ENCODE results near the gene DPYSL5.

DPYSL5 gene

GRCh38 chr2:26907416-26907815 is 59.5 kb downstream of the DPYSL5 start:
- ChIA-PET POLR2A (no interaction called here), CTCF (interaction anchor here (0.6 kb wide), 1 partner anchor 103 kb away, joined by 5 read pairs; no protein-coding TSS in a partner anchor)
- no peak for DNase-seq (ENCODE audit: extremely low spot score)
- TF ChIP-seq NFRKB (IDR thresholded peaks at IDR 0.05) (no peak), TARDBP (IDR thresholded peaks at IDR 0.05) (no peak), CTBP1 (IDR thresholded peaks at IDR 0.05; ENCODE audit: borderline replicate concordance) (no peak)

- no peak for DNase-seq (ENCODE audit: extremely low spot score)
- ChIA-PET CTCF (no interaction called here), POLR2A (no interaction called here)
Measured at GRCh38 chr2:26910176-26910575, 62.2 kb downstream of the DPYSL5 start.

DNA sequence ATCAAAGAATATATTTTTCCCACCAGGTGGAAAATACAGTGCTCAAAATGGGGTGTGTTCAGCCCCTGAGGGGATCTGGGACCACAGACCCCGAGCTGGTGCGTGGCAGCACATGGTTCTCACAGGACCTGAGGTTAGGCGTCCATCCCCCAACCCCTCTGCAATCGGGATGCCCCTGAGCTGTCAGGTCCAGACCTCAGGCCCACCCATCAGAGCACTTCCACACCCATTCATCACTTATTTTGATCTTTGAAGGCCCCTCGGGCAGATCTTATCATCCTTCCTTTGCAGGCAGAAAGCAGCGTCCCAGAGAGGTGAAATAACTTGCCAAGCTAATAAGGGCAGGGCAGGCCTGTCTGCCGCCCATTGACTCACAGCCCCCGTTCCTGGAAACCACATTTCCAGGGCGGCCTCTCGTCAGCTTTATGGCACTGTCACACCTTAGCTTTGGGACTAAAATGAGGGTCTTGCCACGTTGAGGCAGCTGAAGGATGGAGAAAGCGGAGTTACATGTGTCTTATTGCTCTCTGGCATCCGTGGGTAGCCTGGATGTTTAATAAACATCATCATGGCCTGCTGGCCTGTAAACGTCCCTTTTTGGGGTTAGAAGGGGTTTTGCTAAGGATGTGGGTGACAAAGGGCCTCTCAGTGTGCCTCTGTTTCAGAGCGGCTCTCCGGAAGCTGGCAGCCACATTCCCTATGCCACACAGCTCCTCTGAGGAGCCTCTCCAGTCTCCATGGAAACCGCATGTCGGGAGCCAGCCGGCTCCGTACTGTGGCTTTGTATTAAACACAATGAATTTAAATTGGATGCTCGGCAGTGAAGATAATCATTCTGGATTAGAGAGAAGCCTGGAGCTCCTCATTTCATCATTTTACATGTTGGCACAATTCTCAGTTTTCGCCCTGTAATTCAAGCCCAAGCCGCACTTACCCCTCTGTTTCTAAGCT is 64.3 kb downstream of the DPYSL5 start:
- TF ChIP-seq SUZ12 (IDR thresholded peaks at IDR 0.05) (no peak), ZNF384 (IDR thresholded peaks at IDR 0.05) (no peak), HDGF (IDR thresholded peaks at IDR 0.05; ENCODE audit: borderline replicate concordance) (no peak), BHLHE40 (IDR thresholded peaks at IDR 0.05; ENCODE audit: borderline replicate concordance) (no peak), CTBP1 (IDR thresholded peaks at IDR 0.05; ENCODE audit: borderline replicate concordance) (no peak), FOXA1 (IDR thresholded peaks at IDR 0.05) (no peak), ELF4 (IDR thresholded peaks at IDR 0.05) (no peak)
- no peak for DNase-seq (ENCODE audit: extremely low spot score)
- CTCF ChIA-PET, result interaction anchor here (2.9 to 3.4 kb wide), 2 partner anchors 10 to 66 kb away, joined by 10 to 11 read pairs; no protein-coding TSS in a partner anchor
- POLR2A ChIA-PET, result no interaction called here

More at GRCh38 chr2:26910176-26910575, 62.2 kb downstream of the DPYSL5 start:
- TF ChIP-seq NFRKB (IDR thresholded peaks at IDR 0.05) (no peak), CTBP1 (IDR thresholded peaks at IDR 0.05; ENCODE audit: borderline replicate concordance) (no peak), BHLHE40 (IDR thresholded peaks at IDR 0.05; ENCODE audit: borderline replicate concordance) (no peak), SUZ12 (IDR thresholded peaks at IDR 0.05) (no peak), L3MBTL2 (conservative IDR thresholded peaks at IDR 0.05) (no peak), ELF4 (IDR thresholded peaks at IDR 0.05) (no peak), FOXM1 (IDR thresholded peaks at IDR 0.05; ENCODE audit: borderline replicate concordance) (no peak)

DNA sequence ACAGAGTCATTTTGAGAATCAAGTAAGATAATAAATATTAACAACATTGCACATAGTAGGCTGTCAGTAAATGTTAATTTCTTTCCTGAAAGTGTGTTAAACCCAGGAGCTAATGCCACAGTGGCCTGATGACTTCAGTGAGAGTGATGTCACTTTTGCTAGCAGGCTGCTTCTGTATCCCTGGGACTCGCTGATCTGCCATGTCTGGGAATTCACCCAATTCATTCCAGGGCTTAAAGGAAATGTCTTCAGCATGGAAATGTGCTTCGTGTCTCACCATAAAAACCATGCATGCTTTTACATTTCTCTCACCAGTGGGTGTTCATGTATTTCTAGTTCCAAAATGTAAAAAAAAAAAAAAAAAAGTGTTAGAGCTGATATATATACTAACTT is 65.7 kb downstream of the DPYSL5 start:
- TF ChIP-seq TARDBP (IDR thresholded peaks at IDR 0.05) (no peak), HDGF (IDR thresholded peaks at IDR 0.05; ENCODE audit: borderline replicate concordance) (no peak), LEF1 (IDR thresholded peaks at IDR 0.05; ENCODE audit: borderline replicate concordance) (no peak), NFRKB (IDR thresholded peaks at IDR 0.05) (no peak), FOXM1 (IDR thresholded peaks at IDR 0.05; ENCODE audit: borderline replicate concordance) (no peak), ARNT (IDR thresholded peaks at IDR 0.05) (no peak)
- ChIA-PET CTCF (interaction anchor here (2.9 to 3.4 kb wide), 2 partner anchors 9 to 67 kb away, joined by 10 to 11 read pairs; no protein-coding TSS in a partner anchor), POLR2A (no interaction called here)
- no peak for DNase-seq (ENCODE audit: extremely low spot score)

- ChIA-PET POLR2A (no interaction called here), CTCF (interaction anchor here (2.9 to 3.4 kb wide), 2 partner anchors 8 to 68 kb away, joined by 10 to 11 read pairs; no protein-coding TSS in a partner anchor)
- no peak for TF ChIP-seq ARNT (IDR thresholded peaks at IDR 0.05)
- TF ChIP-seq FOXM1 (IDR thresholded peaks at IDR 0.05; ENCODE audit: borderline replicate concordance), result no peak
- TF ChIP-seq BHLHE40 (IDR thresholded peaks at IDR 0.05; ENCODE audit: borderline replicate concordance), result no peak
- no peak for TF ChIP-seq NFRKB (IDR thresholded peaks at IDR 0.05)
- TF ChIP-seq HDGF (IDR thresholded peaks at IDR 0.05; ENCODE audit: borderline replicate concordance), result no peak
- no peak for TF ChIP-seq ELF4 (IDR thresholded peaks at IDR 0.05)
- no peak for TF ChIP-seq FOXK2 (IDR thresholded peaks at IDR 0.05)
- no peak for TF ChIP-seq ZNF384 (IDR thresholded peaks at IDR 0.05)
- no peak for TF ChIP-seq LEF1 (IDR thresholded peaks at IDR 0.05; ENCODE audit: borderline replicate concordance)
- TF ChIP-seq SP1 (IDR thresholded peaks at IDR 0.05), result no peak
- TF ChIP-seq SUZ12 (IDR thresholded peaks at IDR 0.05), result no peak
- no peak for TF ChIP-seq CTBP1 (IDR thresholded peaks at IDR 0.05; ENCODE audit: borderline replicate concordance)
- TF ChIP-seq TARDBP (IDR thresholded peaks at IDR 0.05), result no peak
- TF ChIP-seq L3MBTL2 (conservative IDR thresholded peaks at IDR 0.05), result no peak
- no peak for TF ChIP-seq FOXA1 (IDR thresholded peaks at IDR 0.05)
- no peak for DNase-seq (ENCODE audit: extremely low spot score)
Measured at GRCh38 chr2:26913999-26914658, 66.2 kb downstream of the DPYSL5 start.

DNA sequence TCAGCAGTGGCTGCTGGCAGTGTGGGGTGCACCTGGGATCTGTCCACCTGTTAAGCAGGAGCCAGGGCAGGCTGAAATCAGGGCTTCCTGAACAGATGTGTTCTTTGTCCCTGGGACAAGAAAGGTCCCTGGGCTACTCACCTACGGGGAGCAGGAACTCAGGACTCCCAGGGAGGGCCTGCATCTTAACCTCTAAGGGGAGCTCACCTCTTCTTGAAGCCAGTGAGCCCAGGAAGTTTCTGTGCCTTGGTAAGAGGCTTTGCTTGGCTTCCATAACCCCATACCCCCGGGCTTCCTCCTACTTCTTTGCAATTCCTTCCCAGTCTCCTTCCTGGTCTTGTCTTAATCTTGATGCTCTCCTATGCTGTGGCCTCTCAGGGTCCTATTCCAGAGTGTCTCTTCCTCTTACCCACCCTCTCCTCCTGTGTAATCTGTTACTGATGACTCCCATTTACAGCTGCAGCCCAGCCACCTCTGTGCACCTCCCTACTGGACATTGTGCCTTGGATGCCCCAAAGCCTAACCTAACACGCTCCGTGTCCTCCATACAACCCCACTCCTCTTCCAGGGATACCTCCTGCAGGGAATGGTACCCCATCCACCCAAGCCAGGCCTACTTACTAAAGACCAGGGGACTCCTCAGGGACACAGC is 66.9 kb downstream of the DPYSL5 start:
- DNase-seq (ENCODE audit: extremely low spot score), result no peak
- ChIA-PET POLR2A (no interaction called here), CTCF (interaction anchor here (0.7 to 3.4 kb wide), 3 partner anchors 8 to 47 kb away, joined by 3 to 10 read pairs (median 4); no protein-coding TSS in a partner anchor)
- no peak for TF ChIP-seq ELF4 (IDR thresholded peaks at IDR 0.05)
- no peak for TF ChIP-seq L3MBTL2 (conservative IDR thresholded peaks at IDR 0.05)

DNA sequence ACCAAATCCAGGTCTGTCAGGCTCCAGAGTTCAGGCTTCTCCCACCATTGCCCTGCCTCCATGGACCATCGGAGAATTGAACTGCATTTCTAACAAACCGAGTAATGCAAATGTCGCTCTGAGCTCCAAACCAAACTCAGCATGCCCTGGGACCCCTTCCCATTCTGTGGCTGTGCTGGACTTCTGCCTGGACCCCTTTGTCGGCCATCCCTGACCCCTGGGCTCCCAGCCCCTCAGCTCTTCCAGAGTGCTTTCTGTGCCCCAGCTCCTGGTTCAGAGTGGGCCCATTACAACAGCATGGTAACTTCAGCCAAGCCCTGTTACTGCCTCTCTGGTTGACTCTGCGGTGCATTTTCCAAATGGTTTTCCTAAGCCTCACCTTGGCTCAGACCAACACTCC is 67.4 kb downstream of the DPYSL5 start:
- no peak for DNase-seq (ENCODE audit: extremely low spot score)
- no peak for TF ChIP-seq SUZ12 (IDR thresholded peaks at IDR 0.05)
- no peak for TF ChIP-seq FOXK2 (IDR thresholded peaks at IDR 0.05)
- TF ChIP-seq ELF4 (IDR thresholded peaks at IDR 0.05), result no peak
- no peak for TF ChIP-seq FOXM1 (IDR thresholded peaks at IDR 0.05; ENCODE audit: borderline replicate concordance)
- TF ChIP-seq FOXA1 (IDR thresholded peaks at IDR 0.05), result no peak
- TF ChIP-seq ZNF384 (IDR thresholded peaks at IDR 0.05), result no peak
- TF ChIP-seq ARNT (IDR thresholded peaks at IDR 0.05), result no peak
- CTCF ChIA-PET, result interaction anchor here (0.7 to 3.4 kb wide), 3 partner anchors 7 to 47 kb away, joined by 3 to 10 read pairs (median 4); no protein-coding TSS in a partner anchor
- POLR2A ChIA-PET, result no interaction called here

Data from HEK293T (cell line).